Immature natural killer cell (primary cell): ENCODE data around the gene MAN2B2. TPM values are rescaled to one million over a fixed set of nuclear protein-coding genes. Genes with fewer than 3 reads are reported as not detected.
"Not testable (repeated sequence)": the region's sequence is repeated elsewhere in the genome, so short reads cannot be mapped to it uniquely, and the experiment has no call there.

Experiments
- DNase-seq, 3 donors: peaks; one replicate each; pipeline ENCODE4 v3.0.0; 2022; ENCODE audit warnings: mixed read lengths in 1 of 3
- H3K27ac Mint-ChIP-seq, 6 donors: one replicate each; pipeline ENCODE4 v1.8.0; 2020; ENCODE audit warnings: mixed read lengths in 6 of 6, mild to moderate bottlenecking in 5 of 6, inconsistent platforms in 4 of 6, moderate library complexity in 3 of 6
- H3K27me3 Mint-ChIP-seq, 3 donors: one replicate each; pipeline ENCODE4 v1.8.0; 2020 to 2021; ENCODE audit warnings: low read depth in 3 of 3, mild to moderate bottlenecking in 3 of 3, mixed read lengths in 3 of 3, moderate library complexity in 3 of 3, inconsistent platforms in 1 of 3
- H3K36me3 Mint-ChIP-seq, 3 donors: one replicate each; pipeline ENCODE4 v1.8.0; 2020; ENCODE audit warnings: mixed read lengths in 3 of 3, inconsistent platforms in 2 of 3, mild to moderate bottlenecking in 2 of 3
- H3K4me1 Mint-ChIP-seq, 2 donors: one replicate each; pipeline ENCODE4 v1.8.0; 2020; ENCODE audit warnings: inconsistent platforms in 2 of 2, mild to moderate bottlenecking in 2 of 2, mixed read lengths in 2 of 2, moderate library complexity in 1 of 2
- H3K4me3 Mint-ChIP-seq, 5 donors: one replicate each; pipeline ENCODE4 v1.8.0; 2020; ENCODE audit warnings: mild to moderate bottlenecking in 5 of 5, mixed read lengths in 5 of 5, inconsistent platforms in 3 of 5, moderate library complexity in 3 of 5
- H3K9me3 Mint-ChIP-seq, 6 donors: one replicate each; pipeline ENCODE4 v1.8.0; 2020; ENCODE audit warnings: mild to moderate bottlenecking in 6 of 6, mixed read lengths in 6 of 6, inconsistent platforms in 4 of 6, moderate library complexity in 3 of 6
- polyA plus RNA-seq, 3 donors: library from polyadenylated mRNA; unstranded; fragments of 300-500 nt; fragmentation: Illumina TruSeq; gene quantifications; one replicate each; pipeline ENCODE4 v1.2.3, GENCODE V29; 2021

Gene MAN2B2
- polyA plus RNA-seq, 3 donors from 2014 or later, result 12.9 to 34.9 (median 15.3) TPM

- Mint-ChIP-seq H3K9me3 (no peaks in the 10 kb centered on the region), H3K4me3 (no peak overlapping the region), H3K36me3 (peaks cover 0 to 3% (median 0%) of the 10 kb centered on the region in 3 donors), H3K27ac (no peak overlapping the region), H3K27me3 (peaks cover 11 to 21% (median 14%) of the 10 kb centered on the region in 3 donors), H3K4me1 (peaks cover 6 to 10% of the 10 kb centered on the region in 2 donors)
- no peak for DNase-seq
These were observed 85.4 kb downstream of the MAN2B2 start for GRCh38 chr4:6660430-6660829.

GRCh38 chr4:6662591-6662990 is 87.6 kb downstream of the MAN2B2 start:
- H3K36me3 Mint-ChIP-seq, result peaks cover 0 to 3% (median 0%) of the 10 kb centered on the region in 3 donors
- no peak overlapping the region for H3K27ac Mint-ChIP-seq
- DNase-seq, result no peak
- no peaks in the 10 kb centered on the region for H3K9me3 Mint-ChIP-seq
- H3K4me3 Mint-ChIP-seq, result no peak overlapping the region
- H3K27me3 Mint-ChIP-seq, result peaks cover 11 to 22% (median 14%) of the 10 kb centered on the region in 3 donors
- H3K4me1 Mint-ChIP-seq, result peaks cover 6 to 10% of the 10 kb centered on the region in 2 donors

- DNase-seq, result no peak
- Mint-ChIP-seq H3K4me1 (peaks cover 5 to 6% of the 10 kb centered on the region in 2 donors), H3K4me3 (peak overlapping the region in 3 of 5 donors; percentile 21 to 39 (median 30)), H3K36me3 (peaks cover 0 to 7% (median 0%) of the 10 kb centered on the region in 3 donors), H3K9me3 (no peaks in the 10 kb centered on the region), H3K27ac (no peak overlapping the region), H3K27me3 (peaks cover 11 to 22% (median 13%) of the 10 kb centered on the region in 3 donors)
These were observed 88.8 kb downstream of the MAN2B2 start for GRCh38 chr4:6663596-6664393.

GRCh38 chr4:6665320-6665654 is 90.3 kb downstream of the MAN2B2 start:
- Mint-ChIP-seq H3K9me3 (no peaks in the 10 kb centered on the region), H3K4me3 (no peak overlapping the region)

GRCh38 chr4:6668391-6668790 is 93.4 kb downstream of the MAN2B2 start:
- H3K4me1 Mint-ChIP-seq, result peaks cover 4 to 8% of the 10 kb centered on the region in 2 donors
- peaks cover 5 to 10% (median 6%) of the 10 kb centered on the region in 3 donors for H3K27me3 Mint-ChIP-seq
- DNase-seq, result no peak
- H3K27ac Mint-ChIP-seq, result no peak overlapping the region
- peaks cover 0 to 7% (median 4%) of the 10 kb centered on the region in 3 donors for H3K36me3 Mint-ChIP-seq
- H3K9me3 Mint-ChIP-seq, result no peaks in the 10 kb centered on the region
- no peak overlapping the region for H3K4me3 Mint-ChIP-seq

More at GRCh38 chr4:6665320-6665654, 90.3 kb downstream of the MAN2B2 start:
- H3K36me3 Mint-ChIP-seq, result peaks cover 0 to 7% (median 7%) of the 10 kb centered on the region in 3 donors
- peaks cover 11 to 25% (median 13%) of the 10 kb centered on the region in 3 donors for H3K27me3 Mint-ChIP-seq
- DNase-seq, result no peak
- peaks cover 0 to 1% of the 10 kb centered on the region in 2 donors for H3K4me1 Mint-ChIP-seq
- H3K27ac Mint-ChIP-seq, result no peak overlapping the region

GRCh38 chr4:6671648-6672047 is 96.7 kb downstream of the MAN2B2 start:
- peaks cover 32 to 38% of the 10 kb centered on the region in 2 donors for H3K4me1 Mint-ChIP-seq
- H3K36me3 Mint-ChIP-seq, result peaks cover 4 to 18% (median 8%) of the 10 kb centered on the region in 3 donors
- peak overlapping the region in 1 of 5 donors; percentile 36 for H3K4me3 Mint-ChIP-seq
- DNase-seq, result no peak
- H3K27me3 Mint-ChIP-seq, result peaks cover 14 to 23% (median 15%) of the 10 kb centered on the region in 3 donors
- H3K9me3 Mint-ChIP-seq, result no peaks in the 10 kb centered on the region
- H3K27ac Mint-ChIP-seq, result no peak overlapping the region

GRCh38 chr4:6672131-6672530 is 97.1 kb downstream of the MAN2B2 start:
- Mint-ChIP-seq H3K9me3 (no peaks in the 10 kb centered on the region), H3K27ac (no peak overlapping the region), H3K36me3 (peaks cover 6 to 21% (median 9%) of the 10 kb centered on the region in 3 donors), H3K27me3 (peaks cover 14 to 22% (median 15%) of the 10 kb centered on the region in 3 donors), H3K4me3 (no peak overlapping the region), H3K4me1 (peaks cover 36 to 42% of the 10 kb centered on the region in 2 donors)
- DNase-seq, result no peak

- Mint-ChIP-seq H3K4me3 (peak overlapping the region in 2 of 5 donors; percentile 97 to 100), H3K4me1 (peaks cover 42 to 48% of the 10 kb centered on the region in 2 donors), H3K36me3 (peaks cover 9 to 24% (median 9%) of the 10 kb centered on the region in 3 donors), H3K27ac (peak overlapping the region in 4 of 6 donors; percentile 97 to 99 (median 97)), H3K27me3 (peaks cover 14 to 23% (median 15%) of the 10 kb centered on the region in 3 donors)
- DNase-seq, H3K9me3 Mint-ChIP-seq: not testable (repeated sequence)
These were observed 97.7 kb downstream of the MAN2B2 start for GRCh38 chr4:6672541-6673190.

Other genes starting within 250 kb of the MAN2B2 start
- not detected for gene PPP2R2C, start 102.6 kb upstream of the MAN2B2 start, polyA plus RNA-seq
- gene MRFAP1, start 65.5 kb downstream of the MAN2B2 start, polyA plus RNA-seq, result 100 to 1,000 TPM; 143 to 174 (median 161) TPM
- 1 to 10 TPM in 1 of 3 donors, not detected in 2; 1.5 TPM for gene S100P, start 118.7 kb downstream of the MAN2B2 start, polyA plus RNA-seq
- 100 to 1,000 TPM in 2 of 3 donors, 10 to 100 TPM in 1; 81.3 to 159 (median 139) TPM for gene MRFAP1L1, start 134.7 kb downstream of the MAN2B2 start, polyA plus RNA-seq
- gene BLOC1S4, start 141.0 kb downstream of the MAN2B2 start, polyA plus RNA-seq, result 10 to 100 TPM; 53.5 to 65.8 (median 54.2) TPM
- gene KIAA0232, start 207.5 kb downstream of the MAN2B2 start, polyA plus RNA-seq, result 10 to 100 TPM in 1 of 3 donors, 1 to 10 TPM in 2; 3.7 to 21.6 (median 5.9) TPM